ENCODE results near the gene ZIC1.

ZIC1 gene

GRCh38 chr3:147380387-147380951 lies 28.7 kb upstream of the ZIC1 start:
- no peak for DNase-seq (ENCODE audit: low read depth, low spot score)

GRCh38 chr3:147380977-147381376 lies 28.2 kb upstream of the ZIC1 start:
- no peak for DNase-seq (ENCODE audit: low read depth, low spot score)

- DNase-seq (ENCODE audit: low read depth, low spot score) = no peak
Measured at GRCh38 chr3:147381596-147381995, 27.6 kb upstream of the ZIC1 start.

- no peak for DNase-seq (ENCODE audit: low read depth, low spot score)
Measured at GRCh38 chr3:147383617-147384016, 25.5 kb upstream of the ZIC1 start.

- DNase-seq (ENCODE audit: low read depth, low spot score) = no peak
Measured at GRCh38 chr3:147384210-147385058, 24.7 kb upstream of the ZIC1 start.

- no peak for DNase-seq (ENCODE audit: low read depth, low spot score)
Measured at GRCh38 chr3:147385059-147386012, 23.8 kb upstream of the ZIC1 start.

- no peak for DNase-seq (ENCODE audit: low read depth, low spot score)
Measured at GRCh38 chr3:147387291-147387884, 21.8 kb upstream of the ZIC1 start.

GRCh38 chr3:147387885-147388699 lies 21.1 kb upstream of the ZIC1 start:
- no peak for DNase-seq (ENCODE audit: low read depth, low spot score)

- no peak for DNase-seq (ENCODE audit: low read depth, low spot score)
Measured at GRCh38 chr3:147388700-147389580, 20.2 kb upstream of the ZIC1 start.

GRCh38 chr3:147389717-147390116 lies 19.4 kb upstream of the ZIC1 start:
- DNase-seq (ENCODE audit: low read depth, low spot score) = no peak

- DNase-seq (ENCODE audit: low read depth, low spot score) = no peak
Measured at GRCh38 chr3:147390589-147391569, 18.3 kb upstream of the ZIC1 start.

GRCh38 chr3:147391781-147392624 lies 17.2 kb upstream of the ZIC1 start:
- DNase-seq (ENCODE audit: low read depth, low spot score) = no peak

GRCh38 chr3:147392625-147392946 lies 16.6 kb upstream of the ZIC1 start:
- DNase-seq (ENCODE audit: low read depth, low spot score) = no peak

GRCh38 chr3:147393261-147393942 lies 15.8 kb upstream of the ZIC1 start:
- DNase-seq (ENCODE audit: low read depth, low spot score) = no peak

- no peak for DNase-seq (ENCODE audit: low read depth, low spot score)
Measured at GRCh38 chr3:147393943-147394883, 15.0 kb upstream of the ZIC1 start.

GRCh38 chr3:147394884-147395225 lies 14.3 kb upstream of the ZIC1 start:
- DNase-seq (ENCODE audit: low read depth, low spot score) = no peak
